NCI-H1694 (cell line): ENCODE results near the gene DLK1.

Experiments used
- DNase-seq: peaks from one replicate; lab custom pipeline; 2025; lab: John Stamatoyannopoulos, UW

Gene DLK1

DNA sequence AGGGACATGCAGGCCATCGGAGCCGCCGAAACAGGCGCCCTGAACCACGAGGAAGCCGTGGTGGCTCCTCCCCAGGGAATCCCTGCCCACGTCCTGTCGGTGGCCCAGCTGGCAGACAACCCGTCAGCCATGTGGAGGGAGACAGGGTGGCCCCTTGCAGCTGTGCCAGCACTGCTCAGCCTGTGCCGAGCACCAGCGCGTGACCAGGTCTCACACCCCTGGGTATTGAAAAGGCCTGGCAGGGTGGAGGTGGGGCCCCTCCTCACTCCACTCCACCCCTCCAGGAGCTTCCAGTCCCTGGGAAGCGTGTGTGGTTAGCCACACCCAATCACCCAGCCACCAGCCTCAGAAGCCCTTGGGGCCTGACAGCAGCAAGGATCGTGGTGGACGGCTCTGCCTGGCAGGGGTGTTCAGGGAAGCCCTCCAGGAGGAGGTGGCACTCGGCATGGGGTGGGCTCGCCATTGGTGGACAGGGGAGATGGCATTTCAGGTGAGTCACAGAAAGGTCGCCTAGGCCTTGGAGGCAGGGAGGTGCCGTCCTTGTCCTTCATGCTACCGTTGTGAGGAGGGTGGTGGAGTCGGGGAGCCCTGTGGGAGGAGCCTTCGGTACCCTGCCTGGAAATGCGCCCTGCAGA is 12.3 kb upstream of the DLK1 start:
- peak; percentile 84 for DNase-seq

DNA sequence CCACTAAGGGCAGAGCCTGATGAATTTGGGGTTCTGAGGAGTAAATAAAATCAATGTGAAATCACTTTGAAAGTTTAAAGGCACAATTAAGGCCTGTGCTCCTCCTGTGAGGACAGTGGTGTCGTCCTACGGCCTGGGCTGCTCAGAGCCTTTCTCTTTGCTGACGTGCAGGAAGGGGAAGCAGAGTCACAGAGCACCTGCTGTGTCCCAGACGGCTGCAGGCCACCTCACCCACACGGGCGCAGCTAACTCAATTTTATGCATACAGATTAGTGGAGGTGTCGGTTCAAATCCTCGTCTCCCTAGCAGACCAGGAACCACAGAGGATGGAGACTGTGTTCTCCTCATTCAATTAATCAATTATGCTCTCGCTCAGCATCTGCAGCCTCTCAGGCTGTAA is 11.4 kb upstream of the DLK1 start:
- no peak for DNase-seq

DNA sequence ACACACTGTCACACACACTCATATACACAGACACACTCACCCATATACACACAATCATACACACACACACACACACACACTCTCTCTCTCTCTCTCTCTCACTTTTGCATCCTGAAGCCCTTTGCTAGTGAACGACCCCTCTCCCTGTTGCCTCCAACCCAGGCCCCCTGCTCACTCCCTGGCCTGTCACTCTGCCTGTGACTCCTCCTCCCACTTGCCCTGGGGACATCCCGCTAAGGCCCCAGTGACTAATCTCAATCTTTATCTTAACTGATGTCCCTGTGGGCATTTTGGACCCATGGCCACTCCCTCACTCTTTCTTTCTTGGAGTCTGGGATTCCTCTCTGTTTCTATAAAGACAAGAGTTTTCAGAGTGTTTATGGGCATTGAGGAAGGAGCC is 10.9 kb upstream of the DLK1 start:
- DNase-seq = no peak

DNA sequence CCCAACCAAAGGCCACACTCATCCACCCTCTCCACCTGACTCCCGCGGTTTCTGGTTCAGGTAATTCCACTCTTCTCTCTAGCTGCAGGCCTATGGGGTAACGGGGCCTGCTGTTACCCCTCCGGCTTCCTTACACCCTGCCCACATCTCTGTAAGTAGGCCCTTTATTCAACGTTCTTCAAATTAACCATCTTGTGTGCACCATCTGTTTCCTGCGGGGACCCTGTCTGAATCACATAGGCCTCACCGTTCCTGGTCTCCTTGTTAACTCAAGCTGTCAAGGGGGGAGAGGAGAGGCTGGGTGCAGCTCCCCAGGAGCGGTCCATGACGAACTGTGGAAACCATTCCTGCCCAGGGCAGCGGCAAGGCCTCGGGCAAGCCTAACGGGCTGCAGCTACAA is 9.3 kb upstream of the DLK1 start:
- peak; percentile 76 for DNase-seq

DNA sequence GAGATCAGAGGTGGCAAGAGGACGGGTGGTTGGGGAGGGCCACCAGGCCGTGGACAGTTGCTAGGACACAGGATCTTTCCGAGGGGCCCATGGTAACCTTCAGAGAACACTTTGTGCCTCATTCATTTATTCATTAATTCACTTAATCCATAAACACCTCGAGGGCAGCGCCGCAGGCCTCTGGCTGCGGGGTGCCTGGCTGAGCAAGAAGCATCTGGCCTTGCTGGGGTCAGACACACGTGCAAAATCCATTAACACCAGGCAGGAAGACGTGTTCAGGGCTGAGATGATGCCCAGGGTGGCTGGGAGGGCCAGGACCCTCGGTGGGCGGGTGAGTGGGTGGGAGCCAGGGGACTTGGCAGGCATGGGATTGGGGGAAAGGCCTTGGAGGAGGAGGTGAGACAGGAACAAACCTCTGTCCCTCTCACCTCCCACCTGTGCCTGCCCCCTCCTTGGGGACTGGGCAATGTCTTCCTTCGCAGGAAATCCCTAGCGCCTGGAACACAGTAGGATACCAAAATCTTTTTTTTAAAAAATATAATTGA is 6.6 kb upstream of the DLK1 start:
- no peak for DNase-seq

DNA sequence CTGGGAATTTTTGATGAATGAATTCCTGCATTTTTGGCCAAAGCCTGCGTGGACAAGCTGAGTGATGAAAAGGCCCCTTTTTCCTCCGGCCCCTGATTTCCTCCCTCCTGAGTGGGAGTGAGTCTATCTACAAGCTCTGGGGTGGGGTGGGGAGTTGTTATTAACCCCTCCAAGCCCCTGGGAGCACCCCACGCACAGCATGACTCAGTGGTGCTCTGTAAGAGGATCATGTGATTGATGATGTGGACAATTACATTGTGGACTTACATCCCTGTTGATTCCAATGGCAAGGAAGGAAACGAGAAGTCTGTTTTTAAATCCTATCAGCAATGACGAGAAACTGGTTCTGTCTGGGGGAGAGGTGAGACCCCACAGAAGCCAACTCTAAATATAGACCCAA is 5.1 kb upstream of the DLK1 start:
- DNase-seq = no peak

DNA sequence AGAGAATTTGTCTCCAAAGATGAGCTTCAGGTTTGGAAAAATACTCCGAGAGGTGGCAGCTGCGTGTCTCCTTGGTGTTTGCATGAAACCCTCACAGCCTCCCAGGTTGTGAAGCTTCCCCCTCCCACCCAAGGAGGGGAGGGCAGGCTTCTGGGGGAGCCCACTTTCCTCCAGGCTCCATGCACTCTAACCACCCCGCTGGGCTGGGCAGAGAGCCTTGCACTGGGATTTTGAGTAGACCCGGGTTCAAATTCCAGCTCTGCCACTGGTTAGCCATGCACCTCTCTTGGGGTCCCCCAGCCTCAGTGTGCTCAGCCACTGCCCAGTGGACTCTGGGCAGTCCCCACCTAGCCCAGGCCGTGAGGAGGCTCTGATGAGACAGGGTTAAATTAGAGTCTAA is 4.3 kb upstream of the DLK1 start:
- no peak for DNase-seq

DNA sequence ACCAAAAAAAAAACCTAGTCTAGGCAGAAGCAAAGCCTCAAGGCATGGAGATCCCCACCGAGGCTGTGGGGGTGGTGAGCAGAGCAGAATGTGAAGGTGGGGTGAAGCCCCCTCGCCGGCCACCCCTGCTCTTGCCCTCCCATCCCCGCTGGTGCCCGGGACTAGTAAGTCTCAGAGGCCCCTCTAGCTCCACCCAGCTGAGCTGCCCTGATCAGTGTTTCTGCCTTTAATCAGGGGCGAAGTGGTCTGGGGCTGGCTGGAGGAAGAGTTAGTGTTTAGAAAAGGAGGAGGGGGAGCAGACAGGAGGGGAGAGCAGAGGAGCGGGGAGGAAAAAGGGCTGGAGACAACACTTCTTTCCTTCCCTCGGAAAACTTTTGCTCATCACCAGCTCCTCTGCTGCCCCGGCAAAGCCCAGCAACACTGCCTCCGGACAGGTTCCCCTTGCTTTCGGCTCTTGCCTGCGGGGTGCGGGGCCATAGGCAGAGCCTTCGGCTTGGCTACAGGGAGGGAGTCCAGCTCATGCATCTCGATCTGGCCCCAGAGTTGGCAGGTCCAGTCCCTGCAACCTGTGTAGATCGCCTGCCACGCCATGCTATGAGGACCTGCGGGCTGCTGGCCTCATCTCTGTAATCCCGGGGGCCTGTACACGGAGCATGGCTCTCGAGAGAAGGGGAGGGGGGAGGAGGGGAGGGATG is 3.4 kb upstream of the DLK1 start:
- no peak for DNase-seq

DNA sequence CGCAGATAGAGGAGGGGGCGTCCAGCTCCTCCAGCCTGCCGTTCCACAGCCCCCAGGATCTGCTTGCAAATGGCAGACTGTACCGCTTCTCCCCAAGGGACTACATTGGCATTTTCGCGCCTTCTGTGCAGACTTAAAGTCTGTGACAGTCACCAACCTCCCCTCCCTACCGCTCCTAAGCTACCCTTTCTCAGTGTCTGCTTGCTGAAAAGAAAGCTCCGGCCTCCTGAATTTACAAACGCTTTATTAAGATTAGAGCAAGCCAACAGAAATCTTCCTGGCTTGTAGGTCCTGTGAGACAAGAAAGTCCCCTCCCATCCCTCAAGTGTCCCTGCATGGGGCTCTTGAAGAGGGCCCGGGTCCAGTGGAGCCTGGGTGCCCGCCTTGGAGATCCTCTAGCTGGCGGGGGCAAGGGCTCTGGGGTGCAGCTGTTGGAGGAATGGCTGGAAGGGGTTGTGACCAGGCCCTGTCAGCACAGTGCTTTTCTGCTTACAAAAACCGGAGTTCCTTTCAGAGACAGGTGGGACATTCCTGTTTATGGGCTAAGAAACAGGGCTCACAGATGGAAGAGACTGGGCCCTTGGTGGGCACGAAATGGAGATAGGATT is 2.8 kb upstream of the DLK1 start:
- no peak for DNase-seq

DNA sequence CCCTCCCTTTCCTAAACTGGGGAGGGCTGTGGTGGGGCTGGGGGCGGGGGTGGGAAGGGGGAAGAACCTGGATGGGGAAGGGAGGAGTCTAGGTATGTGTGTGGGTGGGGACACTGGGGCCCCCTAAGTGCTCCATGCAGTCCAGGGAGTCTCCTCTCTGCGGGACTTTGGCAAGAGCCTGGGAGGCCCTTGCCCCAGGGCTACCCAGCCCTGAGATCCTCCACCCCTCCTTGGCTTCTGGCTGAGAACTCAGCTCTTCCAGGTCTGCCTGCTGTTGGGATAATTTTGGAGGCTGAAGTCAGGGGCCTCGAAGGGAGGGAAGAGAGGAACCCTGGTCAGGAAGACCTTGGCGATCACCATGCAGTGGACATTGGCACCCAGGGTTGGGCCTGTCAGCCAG is 2.2 kb upstream of the DLK1 start:
- no peak for DNase-seq

DNA sequence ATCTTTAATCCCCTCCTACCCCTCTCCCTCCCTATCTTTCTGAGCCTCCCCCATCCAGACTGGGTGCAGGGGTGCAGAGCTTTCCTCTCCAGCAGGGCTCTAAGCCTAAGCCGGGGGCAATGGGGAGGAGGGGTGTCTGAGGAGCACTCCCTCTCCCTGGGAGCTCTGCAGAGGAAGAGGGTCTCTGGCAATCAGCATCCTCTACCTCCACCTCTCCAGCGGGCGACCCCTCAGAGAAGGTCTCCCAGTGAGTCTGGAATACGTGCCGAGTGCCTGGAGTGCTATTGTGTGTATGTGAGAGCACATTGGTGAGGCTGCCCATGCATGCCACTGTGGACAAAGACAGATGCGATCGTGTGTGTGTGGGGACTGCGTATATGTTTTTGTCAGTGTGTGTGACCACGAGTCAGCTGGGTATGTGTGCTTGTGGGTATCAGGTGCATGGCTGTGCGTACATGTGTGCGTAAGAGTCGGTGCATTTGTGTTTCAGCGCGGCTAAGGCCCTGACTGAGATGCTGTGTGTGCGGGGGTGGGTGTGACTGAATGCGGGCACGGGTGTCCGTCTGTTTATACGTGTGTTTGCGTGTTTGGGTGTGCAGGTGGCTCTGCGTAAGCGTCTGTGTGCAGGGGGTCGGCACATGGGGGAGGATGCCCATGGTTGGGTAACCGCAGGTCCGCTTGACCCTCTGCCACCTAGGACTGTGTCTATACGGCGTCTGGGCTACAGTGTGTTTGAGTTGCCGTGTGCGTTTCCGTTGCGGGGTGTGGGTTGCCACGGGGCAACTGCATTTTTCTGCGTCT is 905 bp upstream of the DLK1 start:
- DNase-seq = no peak

DNA sequence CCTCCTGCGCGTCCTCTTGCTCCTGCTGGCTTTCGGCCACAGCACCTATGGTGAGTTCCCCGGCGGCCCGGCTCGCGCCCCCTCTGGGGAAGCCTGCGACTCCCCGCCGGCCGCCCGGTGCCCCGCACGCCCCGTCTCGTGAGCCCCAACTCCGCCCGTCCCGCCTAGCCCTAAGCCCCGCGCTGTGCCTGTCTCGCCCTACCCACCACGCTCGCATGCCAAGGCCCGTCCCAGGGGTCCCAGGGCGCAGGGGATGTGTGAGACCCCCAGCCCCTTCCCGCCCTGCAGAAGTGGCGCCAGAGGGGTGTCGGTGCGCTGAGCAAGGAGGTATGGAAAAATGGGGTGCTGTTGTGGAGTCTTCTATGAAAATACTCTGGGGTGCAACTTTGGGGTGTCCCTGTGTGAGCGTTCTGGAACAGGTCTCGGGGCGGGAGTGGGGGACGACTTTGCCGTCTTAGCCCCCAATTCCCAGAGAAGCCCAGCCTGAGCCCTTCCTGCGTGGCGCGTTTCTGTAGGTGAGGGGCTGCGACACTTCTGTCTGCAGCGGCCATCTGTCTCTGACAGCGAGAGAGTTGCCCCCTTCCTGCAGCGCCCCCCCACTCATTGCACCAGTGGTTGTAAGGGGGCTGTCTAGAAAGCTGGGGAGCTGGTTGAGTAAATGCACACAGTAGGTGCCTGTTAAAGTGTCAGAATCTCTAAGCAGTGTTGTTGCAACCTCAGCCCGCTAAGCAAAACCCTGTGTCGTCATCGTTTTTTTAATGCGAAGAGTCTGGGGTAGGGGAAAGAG is 587 bp downstream of the DLK1 start:
- DNase-seq = no peak

DNA sequence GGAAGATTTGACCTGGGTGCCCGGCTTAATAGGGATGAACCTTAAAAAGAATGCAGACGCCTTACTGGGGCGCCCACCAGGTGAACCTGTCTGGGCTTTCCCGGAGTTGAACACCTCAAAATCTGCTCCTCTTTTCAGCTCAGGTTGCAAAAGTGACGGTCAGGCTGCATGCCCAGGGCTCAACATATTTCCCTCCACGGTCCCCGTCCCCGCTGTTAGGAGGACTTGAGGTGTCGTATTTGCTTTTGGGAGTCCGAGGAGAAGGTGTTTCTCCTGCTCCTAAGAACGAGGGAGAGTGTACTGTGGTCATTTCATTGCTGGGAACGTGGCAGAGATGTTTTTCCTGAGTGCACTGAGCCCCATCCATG is 1.2 kb downstream of the DLK1 start:
- DNase-seq = no peak

DNA sequence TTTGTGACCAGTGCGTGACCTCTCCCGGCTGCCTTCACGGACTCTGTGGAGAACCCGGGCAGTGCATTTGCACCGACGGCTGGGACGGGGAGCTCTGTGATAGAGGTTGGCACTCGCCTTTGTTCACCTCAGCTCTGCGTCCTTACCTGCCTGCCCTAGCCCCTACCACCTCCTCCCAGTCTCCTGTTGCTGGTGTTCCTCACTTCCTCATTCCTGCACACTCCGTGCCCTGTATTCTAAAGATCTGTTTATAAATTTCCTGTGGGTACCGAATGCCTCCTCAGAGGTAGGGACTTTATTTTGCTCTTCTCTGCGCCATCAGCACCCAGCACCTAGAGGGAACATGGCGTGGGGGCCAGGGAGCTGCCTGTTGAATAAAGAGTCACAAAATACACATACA is 2.3 kb downstream of the DLK1 start:
- DNase-seq = no peak

DNA sequence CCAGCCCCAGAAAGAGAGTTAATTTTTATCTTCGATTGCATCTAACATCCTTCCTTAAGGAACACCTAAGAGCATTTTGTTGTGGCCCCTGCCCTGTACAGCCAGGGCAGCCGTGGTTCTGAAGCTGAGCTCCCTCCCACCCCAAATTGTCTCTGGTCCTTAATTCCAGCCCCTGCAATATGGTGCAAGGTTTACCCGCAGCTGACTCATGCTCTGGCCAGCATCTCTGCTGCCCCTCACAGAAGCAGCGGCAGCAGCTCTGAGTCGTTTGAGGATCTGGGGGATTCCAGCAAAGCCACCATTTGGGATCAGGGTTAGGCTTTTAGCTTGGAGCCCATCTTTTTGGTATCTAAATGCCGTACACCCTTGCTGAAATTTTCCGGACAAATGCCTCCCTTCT is 3.3 kb downstream of the DLK1 start:
- no peak for DNase-seq

DNA sequence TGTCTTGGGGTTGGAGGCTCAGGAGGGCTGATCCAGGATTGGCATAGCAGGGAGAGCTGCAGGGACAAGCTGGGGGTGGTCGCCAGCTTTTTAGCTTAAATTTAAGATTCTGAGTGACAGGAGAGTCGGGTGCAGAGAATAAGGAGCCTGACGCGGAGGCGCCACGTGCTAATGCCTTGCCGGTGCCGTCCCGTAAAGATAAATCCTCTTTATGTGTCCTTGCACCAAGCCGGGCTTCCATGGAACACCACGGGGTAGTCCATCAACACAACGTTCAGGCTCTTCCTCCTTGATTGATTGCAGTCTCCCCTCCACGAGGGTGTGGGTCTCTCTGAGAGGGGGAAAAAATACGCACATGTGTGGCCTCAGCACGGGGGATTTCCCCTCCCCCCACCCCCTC is 3.9 kb downstream of the DLK1 start:
- no peak for DNase-seq

DNA sequence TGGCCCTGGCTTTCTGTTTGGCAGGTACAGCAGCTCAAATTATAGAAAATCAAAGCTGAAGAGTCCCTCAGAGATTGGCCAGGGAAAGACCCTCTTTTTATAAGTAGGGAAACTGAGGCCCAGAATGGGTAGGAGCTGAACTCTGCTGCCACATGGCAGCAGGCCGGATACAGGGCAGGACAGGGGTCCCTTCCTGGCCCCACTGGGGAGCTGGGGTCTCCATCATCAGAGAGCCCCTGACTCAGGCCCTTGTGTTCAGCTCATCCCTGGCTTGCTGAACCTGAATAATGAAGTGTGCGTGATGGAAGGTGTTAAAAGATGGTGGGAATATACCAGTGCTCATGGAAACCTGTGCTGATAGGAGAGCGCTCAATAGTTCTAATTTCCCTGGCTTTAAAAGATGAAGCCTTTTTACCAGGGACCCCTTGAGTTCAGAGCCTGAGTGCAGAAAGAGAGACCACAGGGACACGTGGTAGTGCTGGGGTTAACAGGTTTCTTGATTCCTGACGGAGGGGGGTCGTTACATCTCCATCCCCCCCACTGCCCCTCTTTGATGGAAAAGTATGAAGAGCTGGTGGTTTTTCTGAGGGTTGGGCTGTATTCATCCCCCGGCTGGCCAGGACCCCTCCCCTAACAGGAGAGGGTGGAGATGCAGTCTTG is 4.4 kb downstream of the DLK1 start:
- no peak for DNase-seq

DNA sequence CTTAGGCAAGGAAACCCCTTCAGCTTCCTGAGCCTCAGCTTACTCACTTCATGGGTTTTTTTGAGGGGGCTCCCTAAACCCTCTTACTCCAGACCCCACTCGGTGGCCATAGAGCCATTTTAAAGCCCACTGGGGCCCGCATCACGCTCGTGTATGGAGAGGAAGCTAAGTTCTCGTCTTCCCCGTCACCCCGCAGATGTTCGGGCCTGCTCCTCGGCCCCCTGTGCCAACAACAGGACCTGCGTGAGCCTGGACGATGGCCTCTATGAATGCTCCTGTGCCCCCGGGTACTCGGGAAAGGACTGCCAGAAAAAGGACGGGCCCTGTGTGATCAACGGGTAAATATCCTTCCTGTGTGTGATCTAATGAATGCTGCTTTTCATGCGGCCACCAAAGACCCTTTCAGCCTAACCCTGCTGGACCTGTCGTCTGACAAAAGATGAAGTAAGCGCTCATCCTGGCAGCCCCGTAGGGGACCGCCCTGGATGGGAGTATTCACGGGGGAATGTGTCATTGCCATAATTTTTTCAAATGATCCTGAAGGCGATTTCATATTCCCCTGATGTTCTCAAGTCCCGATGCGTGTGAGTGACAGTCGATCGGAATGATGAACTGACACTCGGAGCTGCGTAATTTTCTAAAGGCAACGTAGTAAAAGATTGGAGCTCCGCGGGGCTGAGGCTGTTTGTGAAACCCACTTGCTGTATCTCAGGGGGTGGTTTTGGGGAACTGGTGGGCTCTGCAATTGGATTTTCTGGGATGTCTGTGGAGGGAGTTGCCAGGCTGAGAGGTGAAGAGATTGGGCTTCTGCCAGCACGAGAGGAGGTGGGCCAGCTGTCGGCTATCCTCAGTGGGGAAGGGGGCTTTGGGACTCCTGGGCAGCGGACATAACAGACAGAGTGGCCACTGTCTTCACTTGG is 5.4 kb downstream of the DLK1 start:
- no peak for DNase-seq

DNA sequence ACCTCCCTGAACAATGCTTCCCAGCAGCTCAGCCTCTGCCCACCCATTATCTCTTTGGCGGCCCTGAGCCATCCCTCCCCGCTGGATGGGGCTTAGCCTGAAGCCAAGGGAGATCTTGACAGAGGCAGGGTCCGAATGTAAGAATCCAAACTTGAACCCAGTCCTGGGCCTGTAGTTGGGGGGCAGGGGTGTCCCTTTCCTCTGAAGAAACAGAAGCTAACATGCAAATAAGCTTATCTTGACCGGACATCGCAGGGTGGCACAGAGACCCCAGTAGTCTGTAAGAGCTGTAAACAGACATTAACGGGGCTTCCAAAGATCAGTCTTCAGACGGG is 6.0 kb downstream of the DLK1 start:
- no peak for DNase-seq

DNA sequence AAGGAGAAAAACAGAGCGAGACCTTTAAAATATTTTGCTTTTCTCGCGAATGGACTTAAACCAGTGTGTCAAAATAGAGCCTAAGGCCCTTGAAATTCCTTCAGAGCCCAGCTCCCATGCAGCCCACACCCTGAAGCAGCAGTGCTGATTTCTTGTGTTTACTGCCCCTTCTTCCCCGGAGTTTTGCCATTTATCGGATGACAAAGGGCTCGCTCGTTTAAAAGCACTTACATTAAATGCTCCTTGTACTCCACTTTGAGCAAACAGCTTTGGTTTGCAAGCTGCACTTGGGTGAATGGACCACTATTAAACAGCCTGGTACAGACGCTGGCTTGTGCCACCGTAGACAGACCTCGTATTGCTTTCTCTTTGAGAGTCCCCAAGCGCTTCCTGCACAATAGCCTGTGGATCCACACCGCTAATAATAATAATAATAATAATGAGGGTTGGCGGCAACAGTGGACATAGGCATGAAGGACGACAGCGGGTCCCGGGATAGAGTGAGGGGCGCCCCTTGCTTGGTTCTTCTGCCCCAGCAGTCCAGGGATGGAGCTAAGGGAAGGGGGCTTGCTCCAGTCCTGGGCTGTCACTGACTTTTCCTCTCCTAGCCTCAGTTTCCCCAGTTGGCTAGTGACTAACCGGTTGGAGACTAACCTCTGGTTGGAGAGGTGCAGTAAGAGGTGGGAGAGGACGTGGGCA is 6.6 kb downstream of the DLK1 start:
- no peak for DNase-seq
